Subcutaneous adipose tissue (tissue), 4 donors: ENCODE results near the gene GSTO1. TPM values are rescaled to one million over a fixed set of nuclear protein-coding genes. Genes with fewer than 3 reads are reported as not detected.

Experiments
- total RNA-seq, 4 donors: library from RNA; depleted of rRNA; stranded (reverse); fragments of >200 nt; gene quantifications; one replicate each; pipeline ENCODE4 v1.1.0, GENCODE V29; 2016
- TF ChIP-seq, protein P1 (sequence below): fragments of 450-650 bp; IDR thresholded peaks from one replicate; pipeline ENCODE4 v1.5.1; 2016; ENCODE audit warnings: low read depth, mild to moderate bottlenecking, control low read depth, antibody characterized with exemption, moderate library complexity

Gene GSTO1
- total RNA-seq = 100 to 1,000 TPM in 2 of 4 donors, 10 to 100 TPM in 2; 48.8 to 203 (median 88.0) TPM

DNA sequence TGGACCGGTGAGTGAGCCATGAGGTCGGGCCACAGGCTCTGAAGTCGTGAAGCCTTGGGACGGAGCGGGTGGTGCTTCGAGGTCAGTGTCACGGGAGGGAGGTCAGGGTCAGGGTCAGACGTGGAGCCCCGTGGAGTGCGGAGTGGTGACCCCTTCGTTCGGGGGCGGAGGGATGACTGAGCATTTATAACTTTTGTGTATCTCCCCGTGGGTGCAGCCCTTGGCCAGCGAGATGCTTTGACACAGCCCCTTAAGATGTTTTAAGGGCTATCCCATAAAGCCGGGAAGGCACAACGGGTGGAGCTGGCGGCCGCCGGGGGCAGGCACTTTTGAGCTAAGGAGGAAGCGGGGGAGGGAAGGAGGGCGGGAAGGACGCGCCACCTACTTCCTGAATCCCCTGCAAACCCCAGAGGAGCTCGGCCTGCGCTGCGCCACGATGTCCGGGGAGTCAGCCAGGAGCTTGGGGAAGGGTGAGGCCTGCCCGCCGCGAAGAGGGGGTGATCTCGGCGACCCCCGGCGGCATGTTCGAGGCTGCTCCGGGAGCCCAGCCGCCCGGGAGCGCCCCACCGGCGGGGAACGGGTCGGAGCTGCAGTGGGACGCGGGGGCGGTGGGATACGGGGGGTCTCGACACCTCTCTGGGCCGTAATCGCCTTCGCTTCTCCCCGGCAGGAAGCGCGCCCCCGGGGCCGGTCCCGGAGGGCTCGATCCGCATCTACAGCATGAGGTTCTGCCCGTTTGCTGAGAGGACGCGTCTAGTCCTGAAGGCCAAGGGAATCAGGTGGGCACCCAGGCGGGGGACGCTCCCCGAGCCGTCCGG, at the start of gene GSTO1:
GSTO1 (plus strand) TSS at position 400 of the 818 bp plus-strand sequence; CDS start at position 437, 37 bp downstream.
- TF ChIP-seq, protein P1, sequence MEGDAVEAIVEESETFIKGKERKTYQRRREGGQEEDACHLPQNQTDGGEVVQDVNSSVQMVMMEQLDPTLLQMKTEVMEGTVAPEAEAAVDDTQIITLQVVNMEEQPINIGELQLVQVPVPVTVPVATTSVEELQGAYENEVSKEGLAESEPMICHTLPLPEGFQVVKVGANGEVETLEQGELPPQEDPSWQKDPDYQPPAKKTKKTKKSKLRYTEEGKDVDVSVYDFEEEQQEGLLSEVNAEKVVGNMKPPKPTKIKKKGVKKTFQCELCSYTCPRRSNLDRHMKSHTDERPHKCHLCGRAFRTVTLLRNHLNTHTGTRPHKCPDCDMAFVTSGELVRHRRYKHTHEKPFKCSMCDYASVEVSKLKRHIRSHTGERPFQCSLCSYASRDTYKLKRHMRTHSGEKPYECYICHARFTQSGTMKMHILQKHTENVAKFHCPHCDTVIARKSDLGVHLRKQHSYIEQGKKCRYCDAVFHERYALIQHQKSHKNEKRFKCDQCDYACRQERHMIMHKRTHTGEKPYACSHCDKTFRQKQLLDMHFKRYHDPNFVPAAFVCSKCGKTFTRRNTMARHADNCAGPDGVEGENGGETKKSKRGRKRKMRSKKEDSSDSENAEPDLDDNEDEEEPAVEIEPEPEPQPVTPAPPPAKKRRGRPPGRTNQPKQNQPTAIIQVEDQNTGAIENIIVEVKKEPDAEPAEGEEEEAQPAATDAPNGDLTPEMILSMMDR = no peak

DNA sequence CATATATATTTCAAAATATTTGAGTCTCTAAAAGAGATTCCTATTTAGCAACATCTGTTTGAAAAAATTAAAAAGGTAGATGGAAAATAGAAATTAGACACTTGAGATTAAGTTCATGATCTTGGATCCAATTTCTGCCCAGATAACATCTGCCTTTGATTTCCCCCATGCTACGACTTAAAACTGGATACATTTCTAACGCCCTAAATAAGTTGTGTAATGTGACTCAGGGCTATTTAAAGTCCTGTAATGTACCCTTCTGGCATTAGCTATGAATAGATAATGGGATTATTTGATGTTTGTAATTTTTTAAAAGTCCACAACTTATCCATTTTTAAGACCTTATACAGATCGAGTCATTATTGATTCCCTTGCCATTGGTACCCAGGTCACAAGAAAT, 46.0 kb upstream of the GSTO1 start:
- TF ChIP-seq, protein P1 = no peak

DNA sequence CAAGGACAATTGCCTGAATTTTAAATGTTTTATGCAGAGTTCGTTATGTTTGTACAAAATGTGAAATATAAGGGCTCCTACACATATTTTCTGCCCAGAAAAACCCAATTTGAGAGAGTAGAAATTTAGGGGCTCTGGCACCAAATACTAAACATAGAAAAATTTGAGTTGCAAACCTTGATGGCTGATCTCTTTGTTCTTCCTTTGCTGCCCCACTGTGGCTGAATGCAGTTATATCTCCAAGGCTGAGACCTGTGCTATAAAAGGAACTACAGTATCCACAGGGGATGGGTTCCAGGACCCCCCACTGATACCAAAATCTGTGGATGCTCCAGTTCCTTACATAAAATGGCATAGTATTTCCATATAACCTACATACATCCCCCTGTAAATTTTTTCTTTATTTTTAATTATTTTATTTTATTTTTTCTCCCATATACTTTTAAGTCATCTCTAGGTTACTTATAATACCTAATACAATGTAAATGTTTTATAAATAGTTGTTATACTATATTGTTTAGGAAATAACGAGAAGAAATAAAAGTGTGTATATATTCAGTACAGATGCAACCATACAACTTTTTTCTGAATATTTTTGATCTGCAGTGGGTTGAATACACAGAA, 45.0 kb upstream of the GSTO1 start:
- TF ChIP-seq, protein P1 = no peak

DNA sequence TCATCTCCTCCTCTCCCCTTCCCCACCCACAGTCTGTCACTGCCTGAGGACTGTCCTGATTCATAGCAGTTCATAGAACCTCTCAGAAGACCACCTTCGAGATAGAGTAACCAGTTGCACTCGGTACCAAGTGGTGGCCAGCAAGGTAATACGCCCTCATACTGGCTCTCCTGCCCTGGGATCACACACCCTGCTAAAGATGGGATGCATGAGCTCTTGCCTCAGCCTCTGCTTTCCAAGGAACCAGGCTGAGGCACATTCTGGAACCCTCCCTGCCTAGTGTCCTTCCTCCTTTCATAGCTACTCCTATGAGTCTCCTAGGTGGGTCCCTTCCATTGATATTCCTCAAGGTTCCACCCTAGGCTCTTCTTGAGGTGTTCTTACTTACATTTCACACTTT, 38.1 kb upstream of the GSTO1 start:
- TF ChIP-seq, protein P1 = no peak

DNA sequence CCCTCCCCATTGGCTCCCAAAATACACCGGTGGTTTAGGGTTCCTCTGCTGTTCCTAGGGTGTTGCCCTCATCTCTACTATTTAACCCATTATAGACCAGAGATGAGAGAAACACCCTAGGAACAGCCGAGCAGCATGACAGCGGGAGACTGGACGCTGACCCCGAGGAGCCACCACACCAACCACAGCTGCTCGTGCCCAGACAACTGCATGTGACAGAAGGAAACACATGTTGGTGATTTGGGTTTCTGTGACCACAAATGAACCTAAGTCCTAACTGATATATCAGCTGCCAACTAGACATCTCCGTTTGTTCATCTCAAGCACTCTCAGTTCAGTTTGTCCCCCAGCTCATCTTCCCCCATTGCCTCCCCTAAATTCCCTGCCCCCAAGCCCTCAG, 35.9 kb upstream of the GSTO1 start:
- TF ChIP-seq, protein P1 = no peak

DNA sequence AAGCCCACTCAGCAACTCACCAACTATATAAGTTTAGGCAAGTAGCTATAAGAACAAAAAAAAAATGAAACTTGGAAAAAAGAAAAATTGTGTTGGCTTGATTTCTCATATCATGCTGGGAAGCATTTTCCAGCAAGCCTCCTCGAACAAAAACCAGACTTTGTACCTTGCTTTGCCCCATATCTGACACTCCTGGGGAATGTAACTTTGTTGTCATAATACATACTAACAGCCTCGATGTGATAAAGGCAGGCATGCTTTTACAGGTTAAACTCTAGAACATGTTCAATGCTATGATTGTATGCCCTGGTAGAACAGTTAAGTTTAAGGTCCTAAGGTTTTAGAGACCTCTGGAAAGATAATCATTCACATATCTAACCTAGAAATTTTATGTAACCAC, 34.2 kb upstream of the GSTO1 start:
- TF ChIP-seq, protein P1 = no peak

DNA sequence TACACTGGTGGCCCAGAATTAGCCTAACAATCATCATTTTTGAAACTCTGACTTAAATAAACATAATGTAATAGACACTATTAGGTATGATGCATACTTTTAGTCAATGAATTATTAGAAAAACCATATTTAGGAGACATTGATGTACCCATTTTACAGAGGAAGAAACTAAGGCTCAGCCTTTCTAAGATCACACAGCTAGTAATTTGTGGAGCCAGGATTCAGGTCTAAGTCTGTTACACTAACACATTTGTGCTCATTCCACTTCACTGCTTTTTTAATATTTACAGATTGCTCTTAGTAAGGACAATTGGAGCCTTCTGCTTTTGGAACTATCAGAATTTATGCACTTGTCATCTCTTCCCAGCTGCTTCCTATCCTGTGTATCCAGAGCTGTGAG, 31.4 kb upstream of the GSTO1 start:
- TF ChIP-seq, protein P1 = no peak
